ENCODE data around the gene WNT16. TPM values are rescaled to one million over a fixed set of nuclear protein-coding genes. Genes with fewer than 3 reads are reported as not detected.
A peak's percentile ranks its signal among the peaks of the same experiment; 100 is the strongest.

The WNT16 gene
- total RNA-seq, 2 donors from 2014 or later, result not detected

GRCh38 chr7:121384265-121384664 lies 55.5 kb downstream of the WNT16 start:
- Mint-ChIP-seq H3K36me3 (ENCODE audit: low read depth) (peaks cover 23% of the 10 kb centered on the region), H3K9me3 (no peaks in the 10 kb centered on the region), H3K4me3 (no peak overlapping the region), H3K27ac (peak overlapping the region; percentile 63), H3K4me1 (peaks cover 25% of the 10 kb centered on the region), H3K27me3 (no peaks in the 10 kb centered on the region)
- ATAC-seq (replicated peaks), result no peak

GRCh38 chr7:121385056-121385799 lies 56.4 kb downstream of the WNT16 start:
- no peaks in the 10 kb centered on the region for H3K27me3 Mint-ChIP-seq
- H3K36me3 Mint-ChIP-seq (ENCODE audit: low read depth), result peaks cover 23% of the 10 kb centered on the region
- H3K4me3 Mint-ChIP-seq, result peak overlapping the region; percentile 10
- H3K27ac Mint-ChIP-seq, result peak overlapping the region; percentile 63
- peaks cover 34% of the 10 kb centered on the region for H3K4me1 Mint-ChIP-seq
- no peak for ATAC-seq (replicated peaks)
- H3K9me3 Mint-ChIP-seq, result no peaks in the 10 kb centered on the region

GRCh38 chr7:121385800-121386179 lies 57.0 kb downstream of the WNT16 start:
- no peak overlapping the region for H3K27ac Mint-ChIP-seq

GRCh38 chr7:121388950-121389349 lies 60.1 kb downstream of the WNT16 start:
- no peak for ATAC-seq (replicated peaks)
- Mint-ChIP-seq H3K27ac (no peak overlapping the region), H3K4me1 (peaks cover 48% of the 10 kb centered on the region), H3K9me3 (no peaks in the 10 kb centered on the region), H3K27me3 (no peaks in the 10 kb centered on the region), H3K36me3 (ENCODE audit: low read depth) (peaks cover 12% of the 10 kb centered on the region), H3K4me3 (no peak overlapping the region)

More at GRCh38 chr7:121385800-121386179, 57.0 kb downstream of the WNT16 start:
- H3K4me3 Mint-ChIP-seq, result peak overlapping the region; percentile 10
- peaks cover 37% of the 10 kb centered on the region for H3K4me1 Mint-ChIP-seq
- H3K36me3 Mint-ChIP-seq (ENCODE audit: low read depth), result peaks cover 23% of the 10 kb centered on the region
- no peak for ATAC-seq (replicated peaks)
- no peaks in the 10 kb centered on the region for H3K27me3 Mint-ChIP-seq
- H3K9me3 Mint-ChIP-seq, result no peaks in the 10 kb centered on the region

GRCh38 chr7:121390109-121390508 lies 61.3 kb downstream of the WNT16 start:
- H3K4me3 Mint-ChIP-seq, result no peak overlapping the region
- no peaks in the 10 kb centered on the region for H3K9me3 Mint-ChIP-seq
- no peaks in the 10 kb centered on the region for H3K27me3 Mint-ChIP-seq
- peaks cover 41% of the 10 kb centered on the region for H3K4me1 Mint-ChIP-seq
- H3K27ac Mint-ChIP-seq, result no peak overlapping the region
- peaks cover 12% of the 10 kb centered on the region for H3K36me3 Mint-ChIP-seq (ENCODE audit: low read depth)
- no peak for ATAC-seq (replicated peaks)

GRCh38 chr7:121390617-121391016 lies 61.8 kb downstream of the WNT16 start:
- Mint-ChIP-seq H3K9me3 (no peaks in the 10 kb centered on the region), H3K27ac (no peak overlapping the region), H3K27me3 (no peaks in the 10 kb centered on the region), H3K36me3 (ENCODE audit: low read depth) (peaks cover 12% of the 10 kb centered on the region), H3K4me1 (peaks cover 38% of the 10 kb centered on the region), H3K4me3 (no peak overlapping the region)
- no peak for ATAC-seq (replicated peaks)

Other genes with a start within 250 kb of the WNT16 start
- 10 to 100 TPM; 18.5 to 22.8 TPM for gene FAM3C, start 67.3 kb downstream of the WNT16 start, total RNA-seq

Data from activated T-helper 17 cell treated with anti-CD3 and anti-CD28 coated beads, Interleukin-2, amount 50 U/mL, for 72 hours (primary cell).